MM.1S (cell line): ENCODE measurements around the gene ZBTB25.

ENCODE experiments used
- CTCF ChIP-seq: fragments of 300-600 bp; sonication (generic); IDR thresholded peaks from 2 replicates; pipeline ENCODE4 v1.5.1; 2016; ENCODE audit warnings: antibody characterized with exemption, low read length, mixed read lengths
- EZH2 ChIP-seq: fragments of 300-600 bp; sonication (generic); optimal IDR thresholded peaks from 2 replicates; pipeline ENCODE3; 2017; ENCODE audit warnings: low read depth, mild to moderate bottlenecking, antibody characterized with exemption, low read length, mixed read lengths
- EZH2phosphoT487 ChIP-seq: fragments of 300-600 bp; sonication (generic); IDR thresholded peaks from 2 replicates; pipeline ENCODE4 v1.6.1; 2018; ENCODE audit warnings: antibody characterized with exemption, low read length

- TF ChIP-seq EZH2 (no peak), CTCF (no peak), EZH2phosphoT487 (no peak)
Measured at GRCh38 chr14:64496764-64497163, 6.9 kb downstream of the ZBTB25 start.
